ENCODE data around the gene SMR3A. TPM values are rescaled to one million over a fixed set of nuclear protein-coding genes. Genes with fewer than 3 reads are reported as not detected.

SMR3A gene
- total RNA-seq, 1 donor from 2014 or later, result not detected

Other genes starting within 250 kb of the SMR3A start
- 7.7 TPM for gene PRR27, start 206.5 kb upstream of the SMR3A start, total RNA-seq (ENCODE audit: insufficient read depth, low replicate concordance)
- not detected for gene ODAM, start 165.0 kb upstream of the SMR3A start, total RNA-seq (ENCODE audit: insufficient read depth, low replicate concordance)
- gene FDCSP, start 134.6 kb upstream of the SMR3A start, total RNA-seq (ENCODE audit: insufficient read depth, low replicate concordance), result 5.3 TPM
- gene CSN3, start 118.2 kb upstream of the SMR3A start, total RNA-seq (ENCODE audit: insufficient read depth, low replicate concordance), result not detected
- 6.5 TPM for gene CABS1, start 25.8 kb upstream of the SMR3A start, total RNA-seq (ENCODE audit: insufficient read depth, low replicate concordance)
- 8.9 TPM for gene SMR3B, start 22.4 kb downstream of the SMR3A start, total RNA-seq (ENCODE audit: insufficient read depth, low replicate concordance)
- gene OPRPN, start 37.2 kb downstream of the SMR3A start, total RNA-seq (ENCODE audit: insufficient read depth, low replicate concordance), result 2.4 TPM
- gene MUC7, start 111.4 kb downstream of the SMR3A start, total RNA-seq (ENCODE audit: insufficient read depth, low replicate concordance), result 10.8 TPM
- 0.96 TPM for gene AMTN, start 157.8 kb downstream of the SMR3A start, total RNA-seq (ENCODE audit: insufficient read depth, low replicate concordance)
- 7.9 TPM for gene AMBN, start 231.5 kb downstream of the SMR3A start, total RNA-seq (ENCODE audit: insufficient read depth, low replicate concordance)